ENCODE measurements around the gene WFDC10A.
"Not testable (repeated sequence)": the region's sequence is repeated elsewhere in the genome, so short reads cannot be mapped to it uniquely, and the experiment has no call there.

WFDC10A gene

GRCh38 chr20:45629496-45630100 lies at the start of gene WFDC10A:
Gene WFDC10A (plus strand): TSS chr20:45629739. CDS start chr20:45629814, 75 bp downstream.
- in situ Hi-C loops (cut with MboI; ENCODE audit: low sequenced_read_pairs), result no loop called here

GRCh38 chr20:45581702-45582101 lies 47.8 kb upstream of the WFDC10A start:
- in situ Hi-C loops (cut with MboI; ENCODE audit: low sequenced_read_pairs), result no loop called here

GRCh38 chr20:45583502-45583901 lies 46.0 kb upstream of the WFDC10A start:
- in situ Hi-C loops (cut with MboI; ENCODE audit: low sequenced_read_pairs), result no loop called here

- in situ Hi-C loops (cut with MboI; ENCODE audit: low sequenced_read_pairs), result not testable (repeated sequence)
These were observed 45.2 kb upstream of the WFDC10A start for GRCh38 chr20:45584294-45584693.

- in situ Hi-C loops (cut with MboI; ENCODE audit: low sequenced_read_pairs), result not testable (repeated sequence)
These were observed 43.6 kb upstream of the WFDC10A start for GRCh38 chr20:45585986-45586385.

GRCh38 chr20:45588800-45589199 lies 40.7 kb upstream of the WFDC10A start:
- in situ Hi-C loops (cut with MboI; ENCODE audit: low sequenced_read_pairs), result no loop called here

- in situ Hi-C loops (cut with MboI; ENCODE audit: low sequenced_read_pairs), result no loop called here
These were observed 39.8 kb upstream of the WFDC10A start for GRCh38 chr20:45589725-45590124.

- in situ Hi-C loops (cut with MboI; ENCODE audit: low sequenced_read_pairs), result no loop called here
These were observed 36.9 kb upstream of the WFDC10A start for GRCh38 chr20:45592574-45593189.

GRCh38 chr20:45593498-45593897 lies 36.0 kb upstream of the WFDC10A start:
- in situ Hi-C loops (cut with MboI; ENCODE audit: low sequenced_read_pairs), result no loop called here

GRCh38 chr20:45595235-45595634 lies 34.3 kb upstream of the WFDC10A start:
- in situ Hi-C loops (cut with MboI; ENCODE audit: low sequenced_read_pairs), result no loop called here

GRCh38 chr20:45607810-45608209 lies 21.7 kb upstream of the WFDC10A start:
- in situ Hi-C loops (cut with MboI; ENCODE audit: low sequenced_read_pairs), result no loop called here

- in situ Hi-C loops (cut with MboI; ENCODE audit: low sequenced_read_pairs), result no loop called here
These were observed 18.5 kb upstream of the WFDC10A start for GRCh38 chr20:45611054-45611453.

- in situ Hi-C loops (cut with MboI; ENCODE audit: low sequenced_read_pairs), result no loop called here
These were observed 17.2 kb upstream of the WFDC10A start for GRCh38 chr20:45612314-45612713.

- in situ Hi-C loops (cut with MboI; ENCODE audit: low sequenced_read_pairs), result no loop called here
These were observed 11.9 kb upstream of the WFDC10A start for GRCh38 chr20:45617591-45617990.

GRCh38 chr20:45621593-45621992 lies 7.9 kb upstream of the WFDC10A start:
- in situ Hi-C loops (cut with MboI; ENCODE audit: low sequenced_read_pairs), result no loop called here

GRCh38 chr20:45626540-45626939 lies 3.0 kb upstream of the WFDC10A start:
- in situ Hi-C loops (cut with MboI; ENCODE audit: low sequenced_read_pairs), result no loop called here

GRCh38 chr20:45630371-45630770 lies 832 bp downstream of the WFDC10A start:
- in situ Hi-C loops (cut with MboI; ENCODE audit: low sequenced_read_pairs), result no loop called here

GRCh38 chr20:45631184-45631583 lies 1.6 kb downstream of the WFDC10A start, which contains the start of gene WFDC9:
Gene WFDC9 (minus strand): TSS chr20:45631284. CDS start chr20:45610181, 21,103 bp downstream.
- in situ Hi-C loops (cut with MboI; ENCODE audit: low sequenced_read_pairs), result no loop called here

- in situ Hi-C loops (cut with MboI; ENCODE audit: low sequenced_read_pairs), result no loop called here
These were observed 7.0 kb downstream of the WFDC10A start for GRCh38 chr20:45636513-45636912.

GRCh38 chr20:45639687-45640086 lies 10.1 kb downstream of the WFDC10A start:
- in situ Hi-C loops (cut with MboI; ENCODE audit: low sequenced_read_pairs), result no loop called here

GRCh38 chr20:45641076-45641475 lies 11.5 kb downstream of the WFDC10A start:
- in situ Hi-C loops (cut with MboI; ENCODE audit: low sequenced_read_pairs), result not testable (repeated sequence)

GRCh38 chr20:45645869-45646268 lies 16.3 kb downstream of the WFDC10A start:
- in situ Hi-C loops (cut with MboI; ENCODE audit: low sequenced_read_pairs), result not testable (repeated sequence)

GRCh38 chr20:45646875-45647274 lies 17.3 kb downstream of the WFDC10A start:
- in situ Hi-C loops (cut with MboI; ENCODE audit: low sequenced_read_pairs), result no loop called here

Measured in HL-60/S4 (cell line).